NCI-H1694 treated with DMSO at 0.1 percent for 48 hours (cell line): ENCODE measurements around the gene DSCAML1.

Experiments used
- DNase-seq: peaks from one replicate; lab custom pipeline; 2025; lab: John Stamatoyannopoulos, UW

DSCAML1 gene

DNA sequence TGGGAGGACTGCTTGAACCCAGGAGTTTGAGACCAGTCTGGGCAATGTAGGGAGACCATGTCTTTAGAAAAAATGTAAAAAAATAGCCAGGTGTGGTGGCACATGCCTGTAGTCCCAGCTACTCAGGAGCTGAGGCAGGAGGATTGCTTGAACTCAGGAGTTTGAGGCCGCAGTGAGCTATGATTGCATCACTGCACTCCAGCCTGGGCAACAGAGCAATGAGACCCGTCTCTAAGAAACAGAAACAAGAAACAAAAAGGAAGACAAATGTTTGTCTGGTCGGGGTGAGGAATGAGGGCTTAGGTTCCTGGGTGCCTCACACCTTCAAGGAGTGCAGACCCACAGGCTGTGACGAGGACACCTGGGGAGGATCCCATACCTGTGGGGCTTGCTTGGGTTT, 277.4 kb downstream of the DSCAML1 start:
- DNase-seq, result no peak

DNA sequence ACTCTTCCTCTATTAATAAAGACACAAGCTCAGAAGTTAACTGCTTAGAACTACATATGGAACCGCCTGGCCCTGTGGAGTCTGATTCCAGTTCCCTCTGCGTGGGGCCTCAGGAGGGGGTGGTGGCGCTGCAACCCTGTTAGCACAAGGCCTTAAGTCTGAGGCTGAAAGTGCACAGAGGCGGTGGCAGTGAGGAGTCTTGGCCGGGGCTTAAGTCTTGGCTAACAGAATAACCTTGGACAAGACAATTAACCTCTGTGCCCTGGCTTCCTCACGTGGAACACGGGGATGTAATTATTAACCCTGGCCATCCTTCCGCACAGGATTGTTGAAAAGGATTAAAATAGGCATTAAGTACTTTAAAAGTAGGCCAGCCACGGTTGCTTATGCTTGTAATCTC, 277.8 kb downstream of the DSCAML1 start:
- no peak for DNase-seq

- DNase-seq, result no peak
Measured at GRCh38 chr11:117518455-117518854, 278.6 kb downstream of the DSCAML1 start.

- DNase-seq, result no peak
Measured at GRCh38 chr11:117517097-117517496, 279.9 kb downstream of the DSCAML1 start.

DNA sequence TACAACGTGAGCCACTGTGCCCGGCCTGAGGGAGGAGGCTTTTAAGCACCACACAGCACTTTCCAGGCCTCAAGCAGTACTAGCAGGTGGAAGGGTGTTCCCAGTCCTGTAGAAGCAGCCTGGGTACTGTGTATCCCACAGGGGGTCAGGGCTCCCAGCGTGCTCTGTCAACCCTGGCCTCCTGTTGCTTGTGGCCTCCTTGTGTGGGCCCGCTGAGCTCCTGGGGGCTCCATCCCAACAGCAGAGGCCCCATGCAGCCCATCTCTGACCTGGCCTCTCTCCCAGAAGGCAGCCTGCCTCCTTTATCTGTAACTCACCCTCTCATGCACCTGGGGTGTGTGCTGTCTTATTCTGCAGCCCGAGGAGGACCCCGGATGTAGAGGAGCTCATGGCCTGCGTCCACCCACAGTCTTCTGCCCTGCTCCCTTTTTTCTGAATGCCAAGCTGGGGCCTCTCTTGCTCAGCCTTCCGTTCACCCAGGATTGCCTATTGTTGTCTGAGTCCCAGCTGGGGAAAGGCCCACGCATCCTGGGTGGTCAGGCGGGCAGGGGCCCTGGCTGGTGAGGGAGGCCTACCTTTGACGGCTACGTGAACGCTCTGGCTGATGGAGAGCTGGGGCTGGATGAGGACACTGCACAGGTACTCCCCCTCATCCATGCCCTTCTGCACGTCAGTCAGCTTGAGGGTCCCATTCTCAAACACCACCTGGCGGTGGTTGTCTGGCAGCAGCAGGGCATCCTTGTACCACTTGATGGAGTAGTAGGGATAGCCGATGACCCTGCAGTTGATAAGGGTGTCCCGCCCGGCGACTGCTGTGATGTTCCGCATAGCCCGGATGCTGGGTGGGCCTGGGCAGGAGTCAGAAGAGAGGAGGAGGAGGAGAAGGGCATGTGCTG, 280.9 kb downstream of the DSCAML1 start:
- DNase-seq, result no peak

GRCh38 chr11:117514256-117514655, 282.8 kb downstream of the DSCAML1 start:
- DNase-seq, result no peak

DNA sequence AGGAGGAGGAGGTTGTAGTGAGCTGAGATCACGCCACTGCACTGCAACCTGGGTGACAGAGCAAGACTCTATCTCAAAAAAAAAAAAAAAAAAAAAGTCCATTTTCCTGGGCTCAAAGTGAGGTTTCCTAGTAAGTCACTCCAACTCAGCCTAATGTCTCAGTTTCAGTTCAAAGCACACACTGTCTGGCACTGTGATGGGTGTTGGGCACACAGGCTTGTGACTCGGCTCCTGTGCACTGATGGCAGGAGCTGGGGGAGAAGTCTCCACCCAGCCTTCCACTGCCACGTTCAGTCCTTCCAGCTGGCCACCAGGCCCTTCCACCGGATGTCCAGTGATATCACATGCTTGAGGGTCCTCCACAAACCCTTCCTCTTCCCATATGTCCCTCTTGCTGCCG, 283.4 kb downstream of the DSCAML1 start:
- no peak for DNase-seq

GRCh38 chr11:117511931-117512539, 285.0 kb downstream of the DSCAML1 start:
- DNase-seq, result no peak

- DNase-seq, result peak; percentile 40
Measured at GRCh38 chr11:117511483-117511930, 285.5 kb downstream of the DSCAML1 start.

GRCh38 chr11:117510646-117511045, 286.4 kb downstream of the DSCAML1 start:
- DNase-seq, result no peak

GRCh38 chr11:117509543-117509942, 287.5 kb downstream of the DSCAML1 start:
- DNase-seq, result no peak

GRCh38 chr11:117506971-117507370, 290.0 kb downstream of the DSCAML1 start:
- DNase-seq, result no peak

GRCh38 chr11:117505285-117505970, 291.6 kb downstream of the DSCAML1 start:
- DNase-seq, result no peak

DNA sequence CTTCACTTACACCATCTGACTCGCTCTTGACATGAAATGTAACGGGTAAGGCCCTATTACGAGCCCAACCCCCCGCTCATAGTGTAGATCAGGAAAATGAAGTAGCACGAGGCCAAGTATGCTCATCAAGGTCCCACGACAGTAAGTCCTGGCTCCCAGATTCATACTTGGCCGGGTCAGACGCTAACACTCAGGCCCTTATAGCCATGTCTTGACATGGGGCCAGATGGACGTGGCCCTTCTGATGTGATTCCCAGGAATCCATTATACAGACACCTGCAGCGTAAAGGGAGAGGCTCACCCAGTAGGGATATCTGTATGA, 294.3 kb downstream of the DSCAML1 start:
- DNase-seq, result no peak

DNA sequence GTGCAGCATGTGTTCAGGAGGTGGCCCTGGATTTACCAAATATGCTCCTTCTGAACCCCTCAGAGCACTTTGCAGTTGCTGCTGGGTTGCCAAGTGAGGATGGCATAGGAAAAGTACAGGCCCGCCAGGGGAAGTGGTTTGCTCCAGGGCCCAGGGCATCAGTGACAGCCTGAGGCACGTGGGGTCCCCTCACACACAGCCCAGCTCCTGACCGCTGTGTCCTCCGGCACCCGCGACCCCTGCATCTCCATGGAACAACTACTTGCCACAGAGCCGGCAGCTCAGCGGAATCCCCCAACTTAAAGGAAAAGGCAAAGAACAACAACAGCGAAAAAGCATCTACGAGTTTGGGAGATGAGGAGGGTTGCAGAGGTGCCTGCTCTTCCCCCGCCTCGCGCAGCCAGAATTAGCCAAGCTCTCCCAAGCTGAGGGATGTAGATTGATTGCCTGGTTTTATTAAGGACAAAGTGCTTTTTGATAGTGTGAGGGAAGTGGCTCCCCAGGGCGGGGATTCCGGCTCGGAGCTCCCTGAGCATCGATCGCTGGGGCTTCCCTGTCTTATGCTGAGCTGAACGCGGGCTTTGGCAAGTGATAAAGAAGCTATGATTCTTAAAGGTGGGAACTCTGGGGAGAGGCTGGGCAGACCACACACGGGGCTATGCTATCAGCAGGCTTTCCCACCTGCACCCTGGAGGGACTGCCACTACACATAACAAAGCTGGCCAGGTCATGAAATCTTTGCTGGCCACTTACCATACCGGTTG, 294.8 kb downstream of the DSCAML1 start:
- no peak for DNase-seq

GRCh38 chr11:117501237-117501898, 295.6 kb downstream of the DSCAML1 start:
- DNase-seq, result no peak

DNA sequence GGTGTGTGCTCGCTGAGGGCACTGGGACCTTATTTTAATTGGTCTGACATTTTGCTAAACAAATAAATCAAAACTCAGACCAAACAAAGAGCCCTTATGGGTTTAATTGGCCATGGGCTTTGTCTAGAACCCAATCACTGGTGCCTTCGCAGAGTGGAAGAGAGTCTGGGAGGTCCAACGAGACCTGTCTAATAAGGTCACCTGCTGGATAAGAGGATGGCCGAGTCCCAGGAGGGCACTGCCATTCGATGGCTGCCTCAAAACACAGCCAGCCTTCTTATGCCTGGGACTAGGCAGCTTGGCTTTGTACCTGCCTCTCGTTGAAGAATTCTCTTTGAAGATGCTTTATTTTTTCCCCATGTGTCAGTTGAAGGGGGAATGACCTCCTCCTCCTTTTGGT, 298.2 kb downstream of the DSCAML1 start:
- no peak for DNase-seq

GRCh38 chr11:117497206-117497951, 299.6 kb downstream of the DSCAML1 start:
- DNase-seq, result no peak

DNA sequence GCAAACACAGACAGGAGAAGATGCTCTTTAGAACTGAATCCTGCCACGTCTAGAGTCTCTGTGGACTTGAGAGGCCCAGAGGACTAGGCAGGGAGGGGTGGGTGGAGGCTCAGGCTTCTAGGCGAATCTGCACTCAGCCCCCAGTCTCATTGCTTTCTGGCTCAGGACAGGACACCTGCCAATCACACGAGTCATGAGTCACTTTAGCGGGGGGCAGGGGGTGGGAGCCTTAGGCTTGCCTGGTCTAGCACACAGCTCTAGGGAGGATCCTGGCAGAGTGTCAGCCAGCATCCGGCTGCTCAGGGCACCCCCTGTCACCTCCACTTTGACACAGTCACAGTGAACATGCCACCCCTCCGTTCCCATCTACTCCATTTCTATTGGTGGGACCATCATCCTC, 301.7 kb downstream of the DSCAML1 start:
- DNase-seq, result no peak

DNA sequence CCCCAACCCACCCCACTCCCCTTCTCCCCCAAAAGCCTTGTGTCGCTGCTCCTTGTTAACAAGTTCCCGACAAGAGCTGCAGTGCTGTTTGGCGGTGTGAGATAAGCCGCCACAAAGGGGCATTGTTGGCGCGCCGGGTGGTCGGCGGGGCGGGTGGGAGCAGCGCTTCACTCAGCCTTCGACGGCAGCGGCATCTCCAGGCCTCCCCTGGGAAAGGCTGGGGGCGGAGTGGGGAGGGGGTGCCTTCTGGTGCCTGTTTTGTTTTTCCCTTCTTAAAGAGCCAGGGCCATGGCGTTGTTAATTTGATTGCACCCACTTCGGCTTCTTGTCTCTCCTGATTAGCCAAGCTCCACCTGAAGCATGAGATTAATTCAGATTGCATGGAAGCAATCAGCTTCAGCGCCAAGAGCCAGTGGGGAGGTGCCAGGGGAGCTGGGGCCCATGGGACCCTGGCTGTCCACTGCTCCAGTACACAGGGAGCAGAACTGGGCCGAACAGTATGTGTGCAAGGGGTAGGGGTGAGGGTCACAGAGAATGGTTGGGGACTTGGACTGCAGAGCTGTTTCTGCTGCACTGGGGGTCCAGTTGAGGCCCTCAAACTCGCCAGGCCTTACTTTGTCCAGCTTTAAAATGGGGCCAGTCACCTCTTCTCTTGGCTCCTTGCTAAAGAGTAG, 304.3 kb downstream of the DSCAML1 start:
- peak; percentile 18 for DNase-seq
